HepG2 (cell line): ENCODE results near the gene VRK1. TPM values are rescaled to one million over a fixed set of nuclear protein-coding genes. Genes with fewer than 3 reads are reported as not detected.
A peak's percentile ranks its signal among the peaks of the same experiment; 100 is the strongest.

Source experiments
- ASH2L ChIP-seq: fragments of 300-600, 200-600 bp; sonication (generic); IDR thresholded peaks from 2 replicates; pipeline ENCODE4 v1.7.0; 2017; ENCODE audit warnings: low read depth, mild to moderate bottlenecking, moderate library complexity, mixed read lengths, low read length; ENCODE audit not compliant: insufficient read length
- EP300 ChIP-seq, 3 experiments: sonication (generic) in 1 of 3; formaldehyde crosslinking in 1 of 3; IDR thresholded peaks; 2 replicates each; pipeline versions ENCODE4 v1.5.1 to v1.6.1; 2011 to 2020; ENCODE audit warnings: low read depth in 2 of 3, low read length in 2 of 3, borderline replicate concordance in 1 of 3, improper control_type of control experiment in 1 of 3, mild to moderate bottlenecking in 1 of 3, missing genetic modification reagents in 1 of 3, moderate library complexity in 1 of 3
- GATAD1 ChIP-seq: IDR thresholded peaks from 2 replicates; pipeline ENCODE4 v1.6.1; 2016; ENCODE audit warnings: missing genetic modification reagents, missing compliant biosample characterization
- IRF1 ChIP-seq: sonication (generic); formaldehyde crosslinking; IDR thresholded peaks from 2 replicates; pipeline ENCODE4 v1.4.0; 2020; ENCODE audit warnings: low read depth, mild to moderate bottlenecking, missing genetic modification reagents
- JARID2 ChIP-seq: sonication (generic); formaldehyde crosslinking; IDR thresholded peaks from 2 replicates; pipeline ENCODE4 v1.8.1; 2023; ENCODE audit warnings: missing genetic modification reagents, inconsistent platforms; ENCODE audit not compliant: insufficient replicate concordance
- NCOA1 ChIP-seq: sonication (generic); formaldehyde crosslinking; IDR thresholded peaks from 2 replicates; pipeline ENCODE4 v1.9.0; 2021; ENCODE audit warnings: missing genetic modification reagents
- NFIB ChIP-seq: sonication (generic); formaldehyde crosslinking; IDR thresholded peaks from 2 replicates; pipeline ENCODE4 v1.9.0; 2021; ENCODE audit warnings: missing genetic modification reagents, mild to moderate bottlenecking, borderline replicate concordance
- POGZ ChIP-seq: sonication (generic); formaldehyde crosslinking; IDR thresholded peaks from 2 replicates; pipeline ENCODE4 v1.4.0; 2020; ENCODE audit warnings: mild to moderate bottlenecking, missing genetic modification reagents
- PRDM4 ChIP-seq: sonication (generic); formaldehyde crosslinking; IDR thresholded peaks from 2 replicates; pipeline ENCODE4 v1.9.0; 2021; ENCODE audit warnings: missing genetic modification reagents, borderline replicate concordance
- SRSF4 ChIP-seq: fragments of 200-400 bp; formaldehyde crosslinking; IDR thresholded peaks from one replicate; pipeline ENCODE4 v1.6.1; 2018; ENCODE audit warnings: mild to moderate bottlenecking, low read depth, low read length, moderate library complexity; ENCODE audit not compliant: poor library complexity, severe bottlenecking
- TERF1 ChIP-seq: sonication (generic); formaldehyde crosslinking; IDR thresholded peaks from 2 replicates; pipeline ENCODE4 v1.8.0; 2022; ENCODE audit warnings: mild to moderate bottlenecking, missing genetic modification reagents, moderate library complexity
- TRIM24 ChIP-seq: sonication (generic); formaldehyde crosslinking; IDR thresholded peaks from 2 replicates; pipeline ENCODE4 v1.8.0; 2022; ENCODE audit warnings: mild to moderate bottlenecking, missing genetic modification reagents
- ZMAT5 ChIP-seq: sonication (generic); formaldehyde crosslinking; IDR thresholded peaks from 2 replicates; pipeline ENCODE4 v1.5.0; 2020; ENCODE audit warnings: mild to moderate bottlenecking, low read depth, missing genetic modification reagents, borderline replicate concordance
- ZNF180 ChIP-seq: sonication (generic); formaldehyde crosslinking; IDR thresholded peaks from 2 replicates; pipeline ENCODE4 v1.4.0; 2020; ENCODE audit warnings: low read depth, missing genetic modification reagents, borderline replicate concordance
- ZNF20 ChIP-seq: sonication (generic); formaldehyde crosslinking; IDR thresholded peaks from 2 replicates; pipeline ENCODE4 v1.4.0; 2020; ENCODE audit warnings: mild to moderate bottlenecking, moderate library complexity, missing genetic modification reagents
- ZNF253 ChIP-seq: sonication (generic); formaldehyde crosslinking; IDR thresholded peaks from 2 replicates; pipeline ENCODE4 v1.8.0; 2022; ENCODE audit warnings: mild to moderate bottlenecking, missing genetic modification reagents, borderline replicate concordance
- ZNF550 ChIP-seq: sonication (generic); formaldehyde crosslinking; IDR thresholded peaks from 2 replicates; pipeline ENCODE4 v1.4.0; 2020; ENCODE audit warnings: mild to moderate bottlenecking, missing genetic modification reagents, borderline replicate concordance
- ZNF724P ChIP-seq: sonication (generic); formaldehyde crosslinking; IDR thresholded peaks from 2 replicates; pipeline ENCODE4 v1.8.0; 2022; ENCODE audit warnings: missing genetic modification reagents, borderline replicate concordance
- ZNF772 ChIP-seq: sonication (generic); formaldehyde crosslinking; IDR thresholded peaks from 2 replicates; pipeline ENCODE4 v1.5.0; 2020; ENCODE audit warnings: mild to moderate bottlenecking, missing genetic modification reagents
- ZNF878 ChIP-seq: sonication (generic); formaldehyde crosslinking; IDR thresholded peaks from 2 replicates; pipeline ENCODE4 v1.8.1; 2023; ENCODE audit warnings: mild to moderate bottlenecking, missing genetic modification reagents, moderate library complexity
- polyA plus RNA-seq, 8 experiments: library from polyadenylated mRNA; depleted of rRNA in 3 of 8; stranded (reverse) in 7 of 8; unstranded in 1 of 8; fragments of >200 nt; fragmentation: Illumina TruSeq in 4 of 8; extraction: Trizol in 4 of 8; gene quantifications; 2 replicates each; pipeline versions ENCODE4 v1.2.1 to v1.2.3, GENCODE V29; 2011 to 2016; ENCODE audit warnings: low read depth in 4 of 8, missing spikeins in 1 of 8, mixed read lengths in 1 of 8; ENCODE audit not compliant: insufficient read depth in 1 of 8
- total RNA-seq, 5 experiments: library from RNA; depleted of rRNA; stranded (reverse); fragments of >200 nt; fragmentation: Illumina TruSeq; extraction: Trizol; gene quantifications; 2 replicates each; pipeline ENCODE4 v1.2.3, GENCODE V29; 2016; ENCODE audit warnings: low read depth in 1 of 5
- TF ChIP-seq, protein P1 (sequence below): sonication (generic); formaldehyde crosslinking; IDR thresholded peaks from 2 replicates; pipeline ENCODE4 v1.5.1; 2020; ENCODE audit warnings: mild to moderate bottlenecking, missing genetic modification reagents, borderline replicate concordance

VRK1 gene
- total and polyA plus RNA-seq, 2 of the 13 experiments (the other 11 are each of a cell fraction or from before 2014, with no cell fraction given), result 7.9 to 51.3 TPM

DNA sequence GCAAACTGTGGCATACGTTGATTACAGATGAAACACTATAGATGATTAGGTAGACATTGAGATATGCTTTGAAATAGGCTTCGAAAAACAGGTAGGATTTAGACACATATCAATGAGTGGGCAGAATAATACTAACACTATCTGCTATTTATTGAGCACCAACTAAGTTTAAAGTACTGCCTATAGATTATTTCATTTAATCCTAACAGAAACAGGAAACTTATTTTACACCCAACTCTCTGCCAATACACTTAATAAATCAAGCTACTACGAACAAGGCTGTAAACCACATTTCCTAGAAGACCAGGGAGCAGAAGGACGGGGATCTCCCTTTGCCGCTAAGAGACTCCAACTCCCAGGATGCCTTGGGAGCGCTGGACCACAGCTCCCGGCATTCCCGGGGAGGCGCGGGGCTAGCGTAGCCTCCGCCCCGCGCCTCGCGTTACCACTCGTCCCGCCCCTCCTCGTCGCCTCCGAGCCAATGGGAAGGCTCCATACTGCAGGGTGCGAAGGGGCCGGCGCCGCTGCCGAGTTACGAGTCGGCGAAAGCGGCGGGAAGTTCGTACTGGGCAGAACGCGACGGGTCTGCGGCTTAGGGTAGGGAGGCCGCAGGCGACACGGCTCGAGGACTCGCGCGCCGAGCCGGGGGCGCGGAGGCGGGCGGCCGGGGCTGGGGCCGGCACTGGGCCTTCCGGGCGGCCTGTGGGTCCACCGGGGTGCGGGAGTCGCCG, at the start of gene VRK1 (continued):
- TF ChIP-seq TERF1 (CRISPR knock-in tag) (no peak), PRDM4 (CRISPR knock-in tag) (no peak), NFIB (no peak), SRSF4 (no peak), ZNF180 (CRISPR knock-in tag) (no peak), ZNF878 (CRISPR knock-in tag) (0 out of 2 replicates have a peak, but pooled peaks have one; percentile 46), NCOA1 (no peak), ZNF550 (CRISPR knock-in tag) (no peak), IRF1 (CRISPR knock-in tag) (no peak), GATAD1 (CRISPR knock-in tag) (peak; percentile 94), POGZ (CRISPR knock-in tag) (peak; percentile 67), JARID2 (no peak), EP300 (IDR thresholded peaks at IDR 0.05; ENCODE audit: low read depth in 2 of 2, low read length in 2 of 2) (peak in 1 of 2 experiments; percentile 17; a peak in 1 of 4 replicates), EP300 (CRISPR knock-in tag; IDR thresholded peaks at IDR 0.05; ENCODE audit: borderline replicate concordance) (no peak), ZNF772 (no peak), ZMAT5 (no peak), ZNF253 (0 out of 2 replicates have a peak, but pooled peaks have one; percentile 42), ZNF724P (CRISPR knock-in tag) (peak; percentile 78; the same call in 1 of the 2 replicates), ZNF20 (no peak), ASH2L (peak; percentile 73), TRIM24 (CRISPR knock-in tag) (no peak)
- TF ChIP-seq, protein P1, sequence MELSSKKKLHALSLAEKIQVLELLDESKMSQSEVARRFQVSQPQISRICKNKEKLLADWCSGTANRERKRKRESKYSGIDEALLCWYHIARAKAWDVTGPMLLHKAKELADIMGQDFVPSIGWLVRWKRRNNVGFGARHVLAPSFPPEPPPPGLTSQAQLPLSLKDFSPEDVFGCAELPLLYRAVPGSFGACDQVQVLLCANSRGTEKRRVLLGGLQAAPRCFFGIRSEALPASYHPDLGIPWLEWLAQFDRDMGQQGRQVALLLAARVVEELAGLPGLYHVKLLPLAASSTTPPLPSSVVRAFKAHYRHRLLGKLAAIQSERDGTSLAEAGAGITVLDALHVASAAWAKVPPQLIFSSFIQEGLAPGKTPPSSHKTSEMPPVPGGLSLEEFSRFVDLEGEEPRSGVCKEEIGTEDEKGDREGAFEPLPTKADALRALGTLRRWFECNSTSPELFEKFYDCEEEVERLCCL, result no peak
